Stimulated activated memory B cell treated with anti-CD40 and anti-IgM and Interleukin-4, amounts not matched to agents 10 μg/mL and 1 μg/mL and 100 μg/mL, for 72 hours (primary cell): ENCODE measurements around the gene TSR1.
A peak's percentile ranks its signal among the peaks of the same experiment; 100 is the strongest.

Source experiments
- ATAC-seq: fragments of 150-1000 bp; cut with Tn5 transposase; 2 replicates; pipeline ENCODE4 v1.10.0; 2021
- H3K27ac Mint-ChIP-seq: one replicate; pipeline ENCODE4 v1.8.0; 2022; ENCODE audit warnings: mild to moderate bottlenecking, mixed read lengths
- H3K27me3 Mint-ChIP-seq: one replicate; pipeline ENCODE4 v1.8.0; 2022; ENCODE audit warnings: mixed read lengths
- H3K36me3 Mint-ChIP-seq: one replicate; pipeline ENCODE4 v1.8.0; 2022; ENCODE audit warnings: mixed read lengths
- H3K4me1 Mint-ChIP-seq: one replicate; pipeline ENCODE4 v1.8.0; 2022; ENCODE audit warnings: mixed read lengths
- H3K4me3 Mint-ChIP-seq: one replicate; pipeline ENCODE4 v1.8.0; 2022; ENCODE audit warnings: mild to moderate bottlenecking, moderate library complexity, mixed read lengths
- H3K9me3 Mint-ChIP-seq: one replicate; pipeline ENCODE4 v1.8.0; 2022; ENCODE audit warnings: mixed read lengths

Gene TSR1

DNA sequence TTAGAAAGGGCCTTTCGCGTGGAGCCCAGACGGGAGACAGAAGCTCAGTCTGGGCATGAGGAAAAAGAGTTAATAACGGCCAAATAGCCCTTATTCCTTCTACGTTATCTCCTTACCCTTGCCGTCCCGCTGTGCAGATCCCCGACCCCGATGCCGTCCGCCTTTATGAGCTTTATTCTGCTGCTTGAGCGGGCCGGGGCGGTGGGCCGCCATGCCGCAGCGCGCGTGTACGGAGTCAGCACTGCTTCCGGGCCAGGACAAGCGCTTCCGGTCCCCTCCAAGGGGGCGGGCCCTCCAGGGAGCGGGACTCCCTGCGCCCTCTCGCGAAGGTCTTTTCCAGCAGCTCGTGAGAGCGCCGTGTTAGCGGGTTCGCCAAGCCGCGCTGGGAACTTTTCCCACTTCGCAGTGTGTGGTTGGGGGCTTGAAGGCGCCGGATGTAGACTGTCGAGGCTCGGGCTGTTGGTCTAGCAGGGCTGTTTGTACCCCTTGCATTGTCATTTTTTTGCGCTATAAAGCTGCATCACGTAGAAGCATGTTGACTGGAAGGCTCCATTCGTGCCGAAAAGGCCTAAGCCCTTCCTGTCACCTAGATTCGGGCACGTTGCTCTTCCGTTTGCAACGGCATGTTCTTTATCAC is at the start of gene TSR1:
Gene TSR1, minus strand, starts transcription at position 243 of the 637 bp plus-strand sequence. Its CDS starts 30 bp downstream, at position 213.
- Mint-ChIP-seq H3K27me3 (no peaks in the 10 kb centered on the region), H3K27ac (peak within 1 kb of the TSS; percentile 93), H3K4me1 (peaks cover 34% of the 10 kb centered on the region), H3K9me3 (no peaks in the 10 kb centered on the region), H3K4me3 (peak within 1 kb of the TSS; percentile 98), H3K36me3 (peaks cover 9% of the 10 kb centered on the region)
- ATAC-seq, result peak; percentile 95

DNA sequence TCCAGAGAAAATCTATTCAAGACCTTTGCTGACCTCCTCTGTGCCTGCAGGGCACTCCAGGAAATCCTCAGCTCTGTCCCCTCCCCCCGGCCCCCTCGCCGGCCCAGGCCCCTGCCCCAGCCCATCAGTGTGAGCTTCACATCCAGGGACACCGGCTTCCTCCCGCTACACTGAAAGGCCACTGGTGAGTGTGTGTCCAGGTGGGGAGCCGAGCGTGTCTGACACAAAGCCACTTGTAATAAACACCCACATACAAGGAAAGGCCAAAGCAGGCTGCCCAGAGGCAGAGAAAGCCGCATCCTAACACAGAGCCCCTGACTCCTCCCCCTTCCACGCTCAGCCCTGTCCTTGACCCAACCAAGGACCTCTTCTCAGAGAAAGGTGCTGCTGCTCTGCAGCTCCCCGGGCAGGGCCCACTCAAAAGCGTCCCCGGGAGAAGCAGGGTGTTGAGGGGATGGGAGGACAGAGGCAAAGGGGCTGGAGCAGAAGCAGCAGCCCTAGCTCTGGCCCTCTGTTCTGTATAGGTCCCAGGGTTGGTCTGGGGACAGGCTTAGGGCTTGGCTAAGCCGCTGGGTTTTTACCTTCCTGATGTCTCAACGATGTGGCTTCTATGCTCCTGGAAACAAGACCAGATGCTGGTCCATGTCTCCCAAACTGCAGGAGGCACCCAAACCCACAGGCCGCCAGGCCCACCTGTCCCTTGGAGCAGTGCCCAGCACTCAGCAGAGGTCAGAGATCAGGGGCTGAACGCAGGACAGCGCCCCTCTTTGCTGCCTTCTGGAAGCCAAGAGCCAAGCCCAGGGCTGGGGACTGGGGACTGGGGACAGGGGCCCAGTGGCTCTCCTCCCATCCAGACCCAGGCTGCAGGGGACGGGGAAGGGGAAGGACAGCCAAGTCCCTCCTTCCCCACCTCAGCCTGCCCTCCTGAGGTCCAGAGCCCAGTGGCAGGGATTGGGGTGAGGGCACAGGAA is 49.3 kb upstream of the TSR1 start:
- ATAC-seq, result no peak
- Mint-ChIP-seq H3K27me3 (no peaks in the 10 kb centered on the region), H3K9me3 (no peaks in the 10 kb centered on the region), H3K27ac (no peak overlapping the region), H3K4me3 (no peak overlapping the region), H3K36me3 (peaks cover 14% of the 10 kb centered on the region), H3K4me1 (peaks cover 27% of the 10 kb centered on the region)

DNA sequence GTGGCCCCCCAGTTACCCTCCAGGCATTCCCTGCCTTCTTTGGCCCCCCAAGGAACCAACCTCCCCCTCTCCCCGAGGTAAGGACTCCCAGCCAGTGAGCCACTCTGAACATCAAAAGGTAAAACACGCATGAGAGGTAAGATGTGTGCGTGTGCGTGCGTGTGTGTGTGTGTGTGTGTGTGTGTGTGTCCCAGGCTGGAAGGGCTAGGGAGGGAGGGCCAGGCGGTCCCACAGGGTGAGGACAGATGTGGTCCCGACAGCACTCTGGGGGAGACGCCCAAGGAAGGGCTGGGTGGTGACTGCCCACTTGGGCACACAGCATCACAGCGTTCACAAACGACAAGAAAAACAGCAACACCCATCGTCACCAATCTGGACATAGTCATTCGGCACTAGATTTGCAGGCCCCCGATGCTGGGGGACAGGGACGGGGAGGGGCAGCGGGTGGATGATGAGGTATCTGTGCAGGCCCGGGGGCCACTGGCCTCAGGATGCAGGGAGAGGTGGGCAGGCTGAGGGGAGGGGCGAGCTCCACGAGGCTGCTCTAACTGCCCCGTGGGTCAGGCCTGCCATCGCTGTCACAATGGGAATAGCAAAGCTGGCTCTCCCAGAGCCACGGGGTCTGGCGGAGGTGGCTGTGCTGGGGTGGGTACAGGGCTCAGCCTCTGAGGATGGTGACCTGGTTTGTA is 48.3 kb upstream of the TSR1 start:
- ATAC-seq, result no peak
- H3K27ac Mint-ChIP-seq, result no peak overlapping the region
- no peaks in the 10 kb centered on the region for H3K27me3 Mint-ChIP-seq
- H3K36me3 Mint-ChIP-seq, result peaks cover 14% of the 10 kb centered on the region
- peaks cover 20% of the 10 kb centered on the region for H3K4me1 Mint-ChIP-seq
- H3K4me3 Mint-ChIP-seq, result no peak overlapping the region
- no peaks in the 10 kb centered on the region for H3K9me3 Mint-ChIP-seq

DNA sequence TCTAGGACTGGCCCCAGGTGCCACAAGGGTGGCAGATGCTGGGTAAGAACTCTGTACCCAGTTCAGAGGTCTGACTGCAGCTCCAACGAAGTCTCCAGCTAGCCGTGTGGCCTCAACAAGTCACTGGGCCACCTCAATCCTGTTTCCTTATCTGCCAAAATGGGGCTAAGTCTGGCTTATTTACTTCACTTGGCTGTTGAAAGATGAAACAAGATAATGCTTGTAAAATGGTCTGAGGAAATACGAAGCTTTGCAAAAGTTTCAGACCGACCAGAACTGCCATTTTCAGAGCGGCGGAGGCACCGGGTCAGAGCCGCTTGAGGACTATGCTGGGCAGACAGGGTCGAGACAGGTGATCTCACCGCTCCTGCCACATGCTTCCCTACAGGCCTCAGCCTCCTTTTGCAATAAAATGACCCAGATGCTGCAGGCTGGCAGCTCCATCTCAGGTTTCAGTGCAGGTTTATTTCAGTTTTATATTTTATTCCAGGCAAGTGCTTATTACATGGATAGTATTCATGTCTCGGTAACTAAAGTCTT is 47.4 kb upstream of the TSR1 start:
- Mint-ChIP-seq H3K36me3 (peaks cover 14% of the 10 kb centered on the region), H3K4me3 (no peak overlapping the region), H3K4me1 (peaks cover 17% of the 10 kb centered on the region), H3K27me3 (no peaks in the 10 kb centered on the region), H3K9me3 (no peaks in the 10 kb centered on the region), H3K27ac (peak overlapping the region; percentile 37)
- ATAC-seq, result no peak

DNA sequence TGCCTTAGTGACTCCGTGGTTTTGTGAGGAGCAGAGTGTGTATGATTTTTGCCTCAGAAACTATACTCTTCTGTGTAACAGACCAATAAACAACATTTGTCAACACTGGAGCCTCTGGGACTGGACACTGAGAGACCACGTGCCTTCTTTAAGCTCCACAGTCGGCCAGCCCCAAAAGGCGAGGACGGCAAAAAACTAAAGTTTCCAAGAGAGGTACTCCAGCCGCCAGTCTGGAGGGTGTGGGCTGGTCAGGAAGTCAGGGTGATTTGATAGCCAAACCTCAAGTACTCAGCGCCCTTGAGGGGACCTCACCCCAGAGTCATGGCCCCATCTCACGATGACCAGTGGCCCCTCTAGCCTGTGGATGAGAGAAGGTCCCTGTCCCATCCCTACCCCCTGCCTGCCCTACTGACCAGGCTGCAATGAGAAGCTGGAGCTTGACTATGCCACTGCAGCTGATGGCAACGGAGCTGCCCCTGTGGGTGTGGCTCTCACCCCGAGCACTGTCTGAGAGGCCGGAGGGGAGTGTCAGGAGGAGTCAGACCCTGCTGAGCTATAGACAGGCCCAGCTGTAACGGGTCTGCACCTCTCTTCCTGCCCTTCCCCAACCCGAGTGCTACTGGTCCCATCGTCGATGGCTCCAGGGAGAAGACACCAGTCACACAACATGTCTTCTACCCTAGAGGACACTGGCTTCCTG is 44.8 kb upstream of the TSR1 start:
- ATAC-seq, result no peak
- H3K36me3 Mint-ChIP-seq, result peaks cover 19% of the 10 kb centered on the region
- no peaks in the 10 kb centered on the region for H3K9me3 Mint-ChIP-seq
- peaks cover 6% of the 10 kb centered on the region for H3K4me1 Mint-ChIP-seq
- no peak overlapping the region for H3K4me3 Mint-ChIP-seq
- no peaks in the 10 kb centered on the region for H3K27me3 Mint-ChIP-seq
- H3K27ac Mint-ChIP-seq, result no peak overlapping the region

DNA sequence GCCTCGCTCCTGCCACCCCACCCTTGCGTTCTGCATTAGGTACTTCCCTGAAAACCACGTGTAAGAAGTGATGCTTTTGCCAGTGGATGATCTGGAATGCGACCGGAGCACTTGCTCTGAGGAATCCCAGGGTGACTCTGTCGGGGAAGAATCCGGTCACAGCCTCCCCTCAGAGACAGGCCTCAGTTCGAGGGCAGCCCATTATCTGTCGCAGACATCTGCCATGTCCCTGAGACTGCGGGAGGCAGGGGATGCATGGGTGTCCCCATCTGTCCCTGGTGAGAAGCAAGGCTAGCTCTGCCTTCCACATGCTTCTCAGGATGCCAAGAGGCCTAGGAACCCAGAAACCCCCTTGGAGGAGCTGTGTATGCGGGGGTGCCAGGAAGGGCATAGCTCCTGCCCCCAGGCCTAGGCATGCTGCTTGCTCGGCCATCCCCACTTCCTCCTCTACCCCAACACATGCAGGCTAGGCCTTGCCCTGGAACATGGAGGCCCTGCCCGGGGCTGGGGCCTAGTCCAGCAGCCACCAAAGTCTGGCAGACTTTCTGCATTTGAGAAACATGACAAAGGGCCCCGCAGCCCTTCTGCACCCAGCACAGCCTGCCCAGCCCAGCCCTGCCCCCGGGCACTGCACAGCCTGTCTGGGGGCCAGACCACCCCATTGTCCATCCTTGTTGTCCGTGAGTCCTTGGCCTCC is 44.1 kb upstream of the TSR1 start:
- peaks cover 21% of the 10 kb centered on the region for H3K36me3 Mint-ChIP-seq
- no peak overlapping the region for H3K27ac Mint-ChIP-seq
- no peaks in the 10 kb centered on the region for H3K27me3 Mint-ChIP-seq
- H3K9me3 Mint-ChIP-seq, result no peaks in the 10 kb centered on the region
- H3K4me1 Mint-ChIP-seq, result peaks cover 6% of the 10 kb centered on the region
- ATAC-seq, result no peak
- no peak overlapping the region for H3K4me3 Mint-ChIP-seq

DNA sequence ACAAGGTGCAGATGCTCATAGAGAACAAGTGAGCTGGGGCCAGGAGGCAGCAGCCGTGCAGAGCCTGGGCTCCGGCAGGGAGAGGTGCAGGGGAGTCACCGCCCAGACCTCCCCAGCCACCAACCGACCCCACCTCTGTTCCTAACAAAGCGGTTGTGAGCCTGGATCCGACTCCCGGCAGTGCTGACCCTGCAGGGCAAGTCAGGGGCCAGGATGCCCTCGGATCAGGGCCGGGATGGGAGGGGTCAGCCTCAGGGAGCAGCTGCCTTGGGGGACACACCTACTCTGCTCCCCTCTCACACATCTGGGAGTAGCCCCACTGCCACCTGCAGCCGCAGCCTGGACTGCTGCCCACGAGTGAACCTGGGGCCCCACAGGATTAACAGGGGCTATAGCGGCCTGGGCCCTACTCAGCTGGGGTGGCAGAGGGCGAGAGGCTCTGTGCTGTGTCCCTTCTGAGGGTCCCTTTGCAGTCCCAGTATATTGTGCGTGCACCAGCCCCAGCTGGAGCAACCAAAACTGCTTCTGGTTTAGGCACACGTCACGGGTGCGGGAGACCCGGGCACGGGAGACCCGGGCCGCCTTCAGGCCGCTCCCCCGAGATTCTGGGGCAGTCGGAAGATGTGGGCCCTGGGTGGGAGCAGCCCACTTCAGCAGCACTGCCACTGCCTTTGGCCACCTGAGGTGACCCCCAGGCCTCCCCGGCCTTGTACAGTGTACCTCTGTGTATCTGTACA is 43.4 kb upstream of the TSR1 start:
- no peaks in the 10 kb centered on the region for H3K9me3 Mint-ChIP-seq
- peaks cover 6% of the 10 kb centered on the region for H3K4me1 Mint-ChIP-seq
- H3K27ac Mint-ChIP-seq, result no peak overlapping the region

DNA sequence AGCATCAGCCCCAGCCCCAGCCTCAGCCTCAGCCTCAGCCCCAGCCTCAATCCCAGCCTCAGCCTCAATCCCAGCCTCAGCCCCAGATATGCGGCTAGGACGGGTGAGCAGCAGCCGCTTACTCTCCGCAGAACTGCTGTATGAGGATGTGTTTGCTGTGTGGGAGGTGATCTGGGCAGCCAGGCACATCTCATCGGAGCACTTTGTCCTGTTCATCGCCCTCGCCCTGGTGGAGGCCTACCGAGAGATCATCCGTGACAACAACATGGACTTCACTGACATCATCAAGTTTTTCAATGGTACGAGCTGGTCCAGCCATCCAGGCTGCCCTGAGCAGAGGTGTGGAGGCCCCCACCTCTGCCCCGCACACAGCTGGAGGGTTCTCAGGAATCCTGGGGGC is 42.6 kb upstream of the TSR1 start:
- H3K9me3 Mint-ChIP-seq, result no peaks in the 10 kb centered on the region
- ATAC-seq, result no peak
- H3K27me3 Mint-ChIP-seq, result no peaks in the 10 kb centered on the region
- no peak overlapping the region for H3K4me3 Mint-ChIP-seq
- peaks cover 21% of the 10 kb centered on the region for H3K36me3 Mint-ChIP-seq
- peaks cover 6% of the 10 kb centered on the region for H3K4me1 Mint-ChIP-seq
- H3K27ac Mint-ChIP-seq, result peak overlapping the region; percentile 32

More for the DNA sequence above, 43.4 kb upstream of the TSR1 start:
- no peak for ATAC-seq
- peaks cover 21% of the 10 kb centered on the region for H3K36me3 Mint-ChIP-seq
- no peaks in the 10 kb centered on the region for H3K27me3 Mint-ChIP-seq
- H3K4me3 Mint-ChIP-seq, result no peak overlapping the region

DNA sequence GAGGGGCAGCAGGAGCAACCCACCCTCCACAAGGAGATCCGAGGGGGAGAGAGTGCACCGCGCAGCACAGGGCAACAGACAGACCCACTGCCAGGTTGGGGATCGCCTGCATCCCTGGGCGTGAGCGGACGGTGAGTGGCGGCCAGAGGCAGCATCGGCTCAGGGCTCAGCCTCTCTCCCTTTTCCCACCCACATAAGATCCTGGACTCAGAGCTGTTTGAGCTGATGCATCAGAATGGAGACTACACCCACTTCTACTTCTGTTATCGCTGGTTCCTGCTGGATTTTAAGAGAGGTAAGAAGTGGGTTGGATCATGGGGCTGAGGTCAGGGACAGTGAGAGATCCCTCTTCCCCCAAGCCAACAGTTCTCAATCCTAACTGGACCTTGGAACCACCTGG is 41.4 kb upstream of the TSR1 start:
- Mint-ChIP-seq H3K9me3 (no peaks in the 10 kb centered on the region), H3K27me3 (no peaks in the 10 kb centered on the region), H3K27ac (no peak overlapping the region), H3K4me3 (no peak overlapping the region), H3K36me3 (peaks cover 28% of the 10 kb centered on the region), H3K4me1 (no peaks in the 10 kb centered on the region)
- ATAC-seq, result no peak

DNA sequence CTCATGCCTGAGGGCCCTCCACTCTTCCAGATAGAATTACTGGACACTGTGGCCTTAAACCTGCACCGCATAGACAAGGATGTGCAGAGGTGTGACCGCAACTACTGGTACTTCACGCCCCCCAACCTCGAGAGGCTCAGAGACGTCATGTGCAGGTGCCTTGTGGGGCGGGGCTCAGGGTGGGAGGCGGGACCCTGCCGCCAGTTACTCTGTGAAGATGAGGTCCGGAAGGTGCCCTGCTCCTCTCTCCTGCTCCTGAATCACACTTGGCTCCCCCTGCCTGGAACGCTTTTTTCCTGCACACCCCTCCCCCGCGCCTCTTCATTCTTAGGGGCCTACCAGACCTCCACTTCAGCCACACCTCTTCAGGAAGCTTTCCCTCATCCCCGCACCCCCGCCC is 39.9 kb upstream of the TSR1 start:
- Mint-ChIP-seq H3K27ac (no peak overlapping the region), H3K4me1 (no peaks in the 10 kb centered on the region), H3K27me3 (no peaks in the 10 kb centered on the region), H3K4me3 (no peak overlapping the region), H3K36me3 (peaks cover 29% of the 10 kb centered on the region), H3K9me3 (no peaks in the 10 kb centered on the region)
- ATAC-seq, result no peak

DNA sequence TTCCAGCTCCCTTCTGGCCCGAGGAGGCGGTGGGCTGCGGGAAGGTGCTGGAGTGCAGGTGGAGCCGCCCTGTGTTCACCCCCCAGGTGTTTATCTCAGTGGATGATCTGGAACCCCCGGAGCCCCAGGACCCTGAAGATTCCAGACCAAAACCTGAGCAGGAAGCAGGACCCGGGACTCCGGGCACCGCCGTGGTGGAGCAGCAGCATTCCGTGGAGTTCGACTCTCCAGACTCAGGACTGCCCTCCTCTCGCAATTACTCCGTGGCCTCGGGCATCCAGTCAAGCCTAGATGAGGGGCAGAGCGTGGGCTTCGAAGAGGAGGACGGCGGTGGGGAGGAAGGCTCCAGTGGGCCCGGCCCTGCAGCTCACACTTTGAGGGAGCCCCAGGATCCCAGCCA is 39.1 kb upstream of the TSR1 start:
- Mint-ChIP-seq H3K4me3 (no peak overlapping the region), H3K9me3 (no peaks in the 10 kb centered on the region), H3K27ac (no peak overlapping the region), H3K36me3 (peaks cover 29% of the 10 kb centered on the region), H3K27me3 (no peaks in the 10 kb centered on the region), H3K4me1 (no peaks in the 10 kb centered on the region)
- no peak for ATAC-seq

DNA sequence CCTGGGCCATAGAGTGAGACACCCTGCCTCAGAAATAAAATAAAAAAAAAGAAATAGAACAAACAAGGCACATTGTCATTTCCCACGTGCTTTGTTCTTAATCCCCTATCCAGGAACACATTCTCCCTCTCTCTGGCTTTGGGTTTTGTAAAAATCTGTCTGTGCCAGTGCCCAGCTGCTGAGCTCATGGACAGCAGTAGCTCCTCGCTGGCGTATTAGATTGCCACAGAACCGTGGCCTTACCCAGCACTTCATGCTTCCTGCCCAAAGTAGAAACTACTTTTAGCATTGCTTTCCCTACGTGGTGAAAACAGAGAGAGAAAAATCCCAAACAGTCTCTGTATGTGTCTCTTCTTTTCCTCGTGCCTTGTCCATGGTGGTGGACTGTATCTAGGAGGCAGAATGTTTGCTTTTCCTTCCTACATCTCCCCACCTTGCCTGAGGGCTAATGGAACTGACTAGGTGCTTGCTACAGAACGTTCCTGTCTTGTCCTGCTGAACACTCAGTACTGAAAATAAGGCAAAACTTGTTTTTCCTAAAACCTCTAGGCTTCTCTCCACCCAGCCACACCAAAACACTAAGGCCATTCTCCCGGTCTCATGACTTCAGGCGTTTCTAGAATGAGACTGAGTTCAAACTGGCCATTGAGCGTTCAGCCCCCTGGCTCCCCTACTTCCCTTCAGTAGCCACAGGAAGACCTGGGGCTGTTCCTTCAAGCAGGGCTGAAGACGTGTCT is 38.5 kb upstream of the TSR1 start:
- H3K4me1 Mint-ChIP-seq, result no peaks in the 10 kb centered on the region
- no peak overlapping the region for H3K27ac Mint-ChIP-seq
- no peaks in the 10 kb centered on the region for H3K9me3 Mint-ChIP-seq
- peaks cover 35% of the 10 kb centered on the region for H3K36me3 Mint-ChIP-seq
- no peaks in the 10 kb centered on the region for H3K27me3 Mint-ChIP-seq
- no peak for ATAC-seq
- H3K4me3 Mint-ChIP-seq, result no peak overlapping the region

DNA sequence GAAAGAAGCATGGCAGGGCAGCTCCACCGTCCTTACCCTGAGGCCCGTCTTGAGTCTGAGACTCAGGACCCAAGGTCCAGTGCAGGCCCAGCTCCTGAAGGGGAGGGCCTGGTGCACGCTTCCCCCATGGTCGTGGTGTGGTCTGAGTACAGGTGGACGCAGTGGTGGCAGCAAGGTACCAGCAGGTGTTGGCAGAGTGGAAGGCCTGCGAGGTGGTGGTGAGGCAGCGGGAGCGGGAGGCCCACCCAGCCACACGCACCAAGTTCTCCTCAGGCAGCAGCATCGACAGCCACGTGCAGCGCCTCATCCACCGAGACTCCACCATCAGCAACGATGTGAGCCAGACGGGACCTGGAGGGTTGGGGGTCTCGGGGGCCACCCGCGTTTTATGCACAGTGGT is 36.9 kb upstream of the TSR1 start:
- Mint-ChIP-seq H3K4me3 (no peak overlapping the region), H3K27me3 (no peaks in the 10 kb centered on the region), H3K36me3 (peaks cover 35% of the 10 kb centered on the region), H3K9me3 (no peaks in the 10 kb centered on the region), H3K4me1 (no peaks in the 10 kb centered on the region), H3K27ac (no peak overlapping the region)
- ATAC-seq, result no peak
